BLaER1 treated with 17β-estradiol and CSF1 and Interleukin-3, amounts not matched to agents 10 nM and 100 nM (cell line): ENCODE results near the gene SLC25A26.

Experiments
- H3K27ac ChIP-seq, 11 experiments: shearing (Covaris generic); formaldehyde crosslinking; 2 replicates each; pipeline ENCODE4 v1.8.1; 2022
- H3K27me3 ChIP-seq, 11 experiments: shearing (Covaris generic); formaldehyde crosslinking; 2 replicates each; pipeline ENCODE4 v1.8.1; 2022
- H3K36me3 ChIP-seq, 11 experiments: shearing (Covaris generic); formaldehyde crosslinking; 2 replicates each; pipeline ENCODE4 v1.8.1; 2022
- H3K4me1 ChIP-seq, 10 experiments: shearing (Covaris generic); formaldehyde crosslinking; 2 replicates each; pipeline ENCODE4 v1.8.1; 2022
- H3K4me2 ChIP-seq, 11 experiments: shearing (Covaris generic); formaldehyde crosslinking; 2 replicates each; pipeline ENCODE4 v1.8.1; 2022
- H3K4me3 ChIP-seq, 10 experiments: shearing (Covaris generic); formaldehyde crosslinking; 2 replicates each; pipeline ENCODE4 v1.8.1; 2022
- H3K9ac ChIP-seq, 11 experiments: shearing (Covaris generic); formaldehyde crosslinking; 2 replicates each; pipeline ENCODE4 v1.8.1; 2022
- H3K9me3 ChIP-seq, 11 experiments: shearing (Covaris generic); formaldehyde crosslinking; replicated peaks in 1 of 11; 2 replicates each; pipeline ENCODE4 v1.8.1; 2022
- H4K20me1 ChIP-seq, 11 experiments: shearing (Covaris generic); formaldehyde crosslinking; 2 replicates each; pipeline ENCODE4 v1.8.1; 2022
- Cebpa-rat ChIP-seq, 11 experiments: shearing (Covaris generic); IDR thresholded peaks; 2 replicates each; pipeline ENCODE4 v1.8.1; 2022

Gene SLC25A26

DNA sequence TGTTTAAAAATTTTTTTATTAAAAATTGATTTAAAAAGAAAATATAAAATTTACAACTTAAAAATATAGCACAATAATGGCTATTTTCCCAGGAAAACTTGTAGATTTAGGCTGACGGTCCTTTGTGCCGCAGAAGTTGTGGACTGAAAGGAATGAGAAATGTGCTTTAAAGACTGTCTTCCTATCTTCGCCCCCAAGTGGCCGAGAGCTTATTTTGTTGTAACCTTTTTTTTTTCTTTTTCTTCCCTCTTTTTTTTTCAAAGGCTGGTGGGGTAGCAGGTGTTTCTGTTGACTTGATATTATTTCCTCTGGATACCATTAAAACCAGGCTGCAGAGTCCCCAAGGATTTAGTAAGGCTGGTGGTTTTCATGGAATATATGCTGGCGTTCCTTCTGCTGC is 15.5 kb downstream of the SLC25A26 start:
- 0 out of 20 replicates have a peak, but pooled peaks cover 0 to 4% (median 0%) of the 10 kb centered on the region in 10 experiments for H3K4me1 ChIP-seq
- peaks cover 23 to 38% (median 28%) of the 10 kb centered on the region in 11 experiments for H3K9me3 ChIP-seq
- no peak overlapping the region for H3K9ac ChIP-seq
- peaks cover 21 to 52% (median 40%) of the 10 kb centered on the region in 11 experiments for H3K36me3 ChIP-seq
- H3K27ac ChIP-seq = no peak overlapping the region
- H3K27me3 ChIP-seq = no peaks in the 10 kb centered on the region
- no peak overlapping the region for H3K4me3 ChIP-seq
- TF ChIP-seq Cebpa-rat (IDR thresholded peaks at IDR 0.05) = no peak
- peaks cover 0 to 34% (median 7%) of the 10 kb centered on the region in 11 experiments; a peak in 8 of 22 replicates for H4K20me1 ChIP-seq
- no peak overlapping the region for H3K4me2 ChIP-seq

DNA sequence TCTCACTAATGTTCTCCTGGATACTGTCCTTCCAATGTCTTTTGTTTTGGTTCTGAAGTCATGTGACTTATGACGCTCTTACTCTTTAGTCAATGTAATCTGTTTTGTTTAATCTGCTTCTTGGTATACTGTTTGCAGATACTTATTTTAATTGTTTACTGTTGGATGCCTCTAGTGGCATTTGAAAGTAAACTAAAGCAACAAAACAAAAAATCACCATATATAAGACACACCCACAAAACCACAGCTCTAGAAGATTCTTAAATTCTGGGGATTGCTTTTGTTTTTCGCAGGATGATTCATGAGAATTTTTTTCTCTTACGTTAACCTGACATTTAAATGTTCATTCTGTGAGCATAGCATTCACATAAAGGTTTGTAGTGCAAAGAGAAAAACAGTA is 16.8 kb downstream of the SLC25A26 start:
- 0 out of 20 replicates have a peak, but pooled peaks cover 0 to 4% (median 0%) of the 10 kb centered on the region in 10 experiments for H3K4me1 ChIP-seq
- H3K9ac ChIP-seq = no peak overlapping the region
- no peak for TF ChIP-seq Cebpa-rat (IDR thresholded peaks at IDR 0.05)
- peaks cover 0 to 30% (median 5%) of the 10 kb centered on the region in 11 experiments; a peak in 8 of 22 replicates for H4K20me1 ChIP-seq
- H3K9me3 ChIP-seq = peaks cover 23 to 38% (median 28%) of the 10 kb centered on the region in 11 experiments
- H3K4me3 ChIP-seq = no peak overlapping the region
- peaks cover 26 to 58% (median 44%) of the 10 kb centered on the region in 11 experiments for H3K36me3 ChIP-seq
- no peak overlapping the region for H3K4me2 ChIP-seq
- no peaks in the 10 kb centered on the region for H3K27me3 ChIP-seq
- H3K27ac ChIP-seq = no peak overlapping the region

DNA sequence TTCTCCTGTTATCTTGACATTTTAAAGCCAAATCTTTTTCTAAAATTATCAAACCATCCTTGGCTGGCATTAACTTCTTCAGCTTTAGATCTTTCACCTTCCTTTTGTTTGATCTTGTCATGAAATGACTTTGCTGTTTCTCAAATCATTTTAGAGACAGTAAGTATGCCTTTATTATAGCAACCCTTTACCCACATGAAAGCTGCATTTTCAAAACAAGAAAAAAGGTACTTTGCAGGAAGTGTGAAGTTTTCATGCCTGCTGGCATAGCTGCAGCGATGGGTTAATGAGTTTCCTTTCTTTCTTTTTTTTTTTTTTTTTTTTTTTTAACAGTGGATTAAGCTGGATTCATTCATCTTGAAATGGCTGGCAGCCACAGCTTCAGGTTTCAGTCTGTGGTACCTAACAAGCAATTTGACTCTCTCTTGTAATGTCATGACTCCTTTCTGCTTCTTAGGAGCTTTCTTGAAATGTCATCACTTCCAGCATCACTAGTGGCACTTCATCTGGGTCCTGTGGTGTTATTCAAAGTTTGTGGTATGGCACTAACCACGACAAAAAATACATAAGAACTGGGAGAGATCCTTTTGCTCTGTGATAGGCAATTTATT is 18.8 kb downstream of the SLC25A26 start:
- no peaks in the 10 kb centered on the region for H3K27me3 ChIP-seq
- H3K9ac ChIP-seq = no peak overlapping the region
- H3K4me1 ChIP-seq = 0 out of 20 replicates have a peak, but pooled peaks cover 0 to 4% (median 0%) of the 10 kb centered on the region in 10 experiments
- no peak overlapping the region for H3K27ac ChIP-seq
- peaks cover 0 to 11% (median 0%) of the 10 kb centered on the region in 11 experiments; a peak in 2 of 22 replicates for H4K20me1 ChIP-seq
- H3K4me2 ChIP-seq = no peak overlapping the region
- H3K4me3 ChIP-seq = no peak overlapping the region
- TF ChIP-seq Cebpa-rat (IDR thresholded peaks at IDR 0.05) = no peak
- H3K36me3 ChIP-seq = peaks cover 45 to 78% (median 64%) of the 10 kb centered on the region in 11 experiments
- H3K9me3 ChIP-seq = peaks cover 23 to 37% (median 28%) of the 10 kb centered on the region in 11 experiments

DNA sequence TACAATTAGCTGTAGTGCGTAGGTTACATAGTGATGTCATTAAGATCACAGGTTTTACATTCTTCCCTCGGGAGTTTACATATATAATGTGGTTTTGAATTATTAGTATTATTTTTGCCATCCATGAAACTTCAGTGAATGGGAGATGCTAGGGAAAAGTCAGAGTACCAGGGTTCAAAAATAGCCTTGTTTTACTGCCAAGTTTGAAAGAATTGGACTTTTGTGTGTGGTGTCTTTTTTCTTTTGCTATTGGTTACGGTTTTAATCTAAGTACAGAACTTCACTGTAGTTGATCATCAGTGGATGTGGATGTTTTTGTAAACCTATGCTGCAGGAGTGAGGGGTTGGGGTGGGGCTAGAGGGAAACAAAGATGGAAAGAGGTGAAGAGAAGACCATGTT is 20.7 kb downstream of the SLC25A26 start:
- Histone ChIP-seq H3K4me3 (no peak overlapping the region), H3K9me3 (peaks cover 22 to 36% (median 26%) of the 10 kb centered on the region in 11 experiments), H4K20me1 (peaks cover 0 to 9% (median 0%) of the 10 kb centered on the region in 11 experiments; a peak in 2 of 22 replicates), H3K4me2 (no peak overlapping the region), H3K27me3 (no peaks in the 10 kb centered on the region), H3K4me1 (0 out of 20 replicates have a peak, but pooled peaks cover 0 to 4% (median 0%) of the 10 kb centered on the region in 10 experiments), H3K36me3 (peaks cover 54 to 94% (median 79%) of the 10 kb centered on the region in 11 experiments), H3K27ac (no peak overlapping the region), H3K9ac (no peak overlapping the region)
- no peak for TF ChIP-seq Cebpa-rat (IDR thresholded peaks at IDR 0.05)

DNA sequence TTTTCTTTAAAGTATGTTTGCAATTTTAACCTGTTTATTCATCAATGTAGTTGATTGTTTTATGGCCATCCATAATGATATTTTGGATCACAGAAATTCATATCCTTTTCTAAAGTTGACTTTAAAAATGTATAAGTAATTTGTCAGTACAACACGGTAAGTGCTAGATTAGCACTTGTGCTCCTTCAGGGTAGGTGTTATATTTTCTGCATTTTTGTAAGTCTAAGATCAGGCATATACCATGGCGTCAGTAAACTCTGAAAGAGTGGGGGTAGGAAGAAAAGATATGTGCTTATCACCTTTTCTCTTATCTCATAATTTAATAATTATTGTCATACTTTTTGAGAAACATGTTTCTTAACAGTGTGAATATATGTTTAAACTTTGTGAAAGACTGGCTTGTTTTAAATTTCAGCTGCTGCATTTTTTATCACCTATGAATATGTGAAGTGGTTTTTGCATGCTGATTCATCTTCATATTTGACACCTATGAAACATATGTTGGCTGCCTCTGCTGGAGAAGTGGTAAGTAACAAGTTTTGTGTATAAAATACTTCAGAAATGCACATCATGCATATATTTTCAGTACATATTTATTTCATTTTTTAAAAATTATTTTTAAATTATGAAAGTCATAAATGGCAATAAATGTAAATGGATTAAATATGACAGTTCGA is 22.1 kb downstream of the SLC25A26 start:
- Histone ChIP-seq H3K4me1 (0 out of 20 replicates have a peak, but pooled peaks cover 0 to 4% (median 0%) of the 10 kb centered on the region in 10 experiments), H3K9ac (no peak overlapping the region), H3K9me3 (peaks cover 22 to 31% (median 26%) of the 10 kb centered on the region in 11 experiments), H4K20me1 (peaks cover 0 to 5% (median 0%) of the 10 kb centered on the region in 11 experiments; a peak in 1 of 22 replicates), H3K4me2 (no peak overlapping the region), H3K27me3 (no peaks in the 10 kb centered on the region), H3K36me3 (peaks cover 46 to 89% (median 71%) of the 10 kb centered on the region in 11 experiments), H3K27ac (no peak overlapping the region), H3K4me3 (no peak overlapping the region)
- TF ChIP-seq Cebpa-rat (IDR thresholded peaks at IDR 0.05) = no peak

DNA sequence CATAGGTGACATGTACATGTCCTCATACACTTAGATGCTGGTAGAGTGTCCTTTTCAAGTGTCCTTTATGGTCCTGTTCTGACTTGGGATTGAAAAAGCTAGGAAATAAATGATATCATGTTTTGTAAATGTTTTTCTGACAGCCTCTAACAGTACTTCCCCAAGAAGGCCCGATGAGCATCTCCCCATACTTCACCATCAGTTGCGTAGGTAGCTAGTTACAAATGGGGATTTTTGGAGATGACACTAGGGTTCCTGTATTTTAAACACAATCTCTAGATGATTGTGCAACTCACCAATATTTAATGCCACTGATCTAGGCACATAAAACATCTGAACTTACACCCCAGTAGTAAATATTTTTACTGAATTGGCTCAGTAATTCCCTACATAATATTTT is 27.8 kb downstream of the SLC25A26 start:
- Histone ChIP-seq H3K27ac (no peak overlapping the region), H4K20me1 (peaks cover 0 to 19% (median 0%) of the 10 kb centered on the region in 11 experiments; a peak in 2 of 22 replicates), H3K4me1 (no peaks in the 10 kb centered on the region), H3K4me2 (no peak overlapping the region), H3K9ac (no peak overlapping the region), H3K27me3 (no peaks in the 10 kb centered on the region), H3K36me3 (peaks cover 11 to 64% (median 34%) of the 10 kb centered on the region in 11 experiments; a peak in 21 of 22 replicates), H3K4me3 (no peak overlapping the region), H3K9me3 (no peaks in the 10 kb centered on the region)
- no peak; a peak in 1 of 22 replicates for TF ChIP-seq Cebpa-rat (IDR thresholded peaks at IDR 0.05)

DNA sequence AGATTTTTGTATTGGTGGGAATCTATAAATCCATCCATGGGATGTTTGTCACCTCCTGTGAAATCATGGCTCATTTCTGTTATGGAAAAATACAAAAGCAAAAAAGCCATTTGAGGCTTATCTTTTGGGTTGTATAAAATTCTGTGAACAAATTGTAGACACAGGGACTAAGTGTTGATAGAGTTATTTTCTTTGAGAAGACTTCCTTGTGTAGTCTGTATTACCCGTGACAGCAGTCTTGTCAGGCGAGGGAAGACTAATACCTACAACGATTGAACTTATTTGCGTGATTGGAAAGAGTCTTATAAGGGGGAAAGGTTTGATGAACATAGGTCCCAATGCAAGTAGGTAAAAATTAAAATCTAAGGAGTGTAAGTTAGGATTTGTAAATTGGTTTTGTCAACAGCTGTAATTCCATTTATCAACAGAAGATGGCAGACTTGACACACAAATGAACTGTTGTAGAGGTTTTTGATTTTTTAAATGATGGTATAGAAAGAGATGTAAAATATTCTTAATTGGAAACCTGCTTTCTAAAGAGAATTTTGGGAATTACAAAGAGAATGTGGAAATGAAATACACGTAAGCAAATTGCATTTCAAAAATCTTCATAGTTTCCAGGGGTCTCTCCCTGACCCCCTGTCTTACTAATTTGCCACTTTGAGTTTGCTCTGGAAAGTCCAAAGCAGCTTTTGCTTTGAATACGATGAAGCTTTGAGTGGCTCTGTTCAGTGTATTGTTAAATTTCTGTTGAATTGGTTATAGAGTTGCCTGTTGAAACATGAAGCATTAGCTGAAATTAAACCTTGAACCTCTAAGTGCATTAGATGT is 33.2 kb downstream of the SLC25A26 start:
- Histone ChIP-seq H3K27ac (no peak overlapping the region), H3K9ac (no peak overlapping the region), H3K36me3 (peaks cover 0 to 33% (median 10%) of the 10 kb centered on the region in 11 experiments; a peak in 9 of 22 replicates), H3K27me3 (no peaks in the 10 kb centered on the region), H3K4me2 (no peak overlapping the region), H3K4me3 (no peak overlapping the region), H4K20me1 (peaks cover 0 to 45% (median 16%) of the 10 kb centered on the region in 11 experiments; a peak in 8 of 22 replicates), H3K9me3 (no peaks in the 10 kb centered on the region), H3K4me1 (peaks cover 9 to 19% (median 15%) of the 10 kb centered on the region in 10 experiments)
- TF ChIP-seq Cebpa-rat (IDR thresholded peaks at IDR 0.05) = no peak

DNA sequence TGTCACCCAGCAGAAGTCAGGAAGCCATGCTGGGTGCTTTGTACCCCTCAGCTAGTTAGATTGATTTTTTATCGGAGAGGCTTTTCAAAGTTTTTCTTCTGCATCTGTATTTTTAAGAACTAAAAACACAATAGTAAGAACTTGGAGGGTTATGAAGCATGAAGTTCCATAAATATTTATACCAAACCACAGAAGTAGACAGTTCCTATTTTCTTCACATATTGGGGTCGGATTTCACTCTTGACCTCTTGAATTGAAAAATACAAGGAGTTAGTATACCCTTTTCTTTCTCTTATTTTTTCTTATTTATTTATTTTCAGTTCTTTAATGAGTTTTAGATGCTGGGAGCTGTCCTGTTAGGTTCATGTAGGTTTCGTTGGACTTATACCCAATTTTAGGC is 35.1 kb downstream of the SLC25A26 start:
- H3K4me2 ChIP-seq = peak overlapping the region in 10 of 11 experiments; percentile 24 to 63 (median 48); a peak in 20 of 22 replicates
- no peaks in the 10 kb centered on the region for H3K27me3 ChIP-seq
- H3K9me3 ChIP-seq = no peaks in the 10 kb centered on the region
- no peak overlapping the region for H3K4me3 ChIP-seq
- no peak for TF ChIP-seq Cebpa-rat (IDR thresholded peaks at IDR 0.05)
- H3K36me3 ChIP-seq = peaks cover 0 to 22% (median 10%) of the 10 kb centered on the region in 11 experiments; a peak in 6 of 22 replicates
- peaks cover 0 to 48% (median 16%) of the 10 kb centered on the region in 11 experiments; a peak in 9 of 22 replicates for H4K20me1 ChIP-seq
- no peak overlapping the region for H3K27ac ChIP-seq
- H3K4me1 ChIP-seq = peaks cover 9 to 19% (median 15%) of the 10 kb centered on the region in 10 experiments
- no peak overlapping the region for H3K9ac ChIP-seq
